Mammary epithelial cell (primary cell): ENCODE results near the gene KLHL2.

Source experiments
- CTCF ChIP-seq, 2 donors: IDR thresholded peaks in 1 of 2; conservative IDR thresholded peaks in 1 of 2; 2 replicates each; pipeline ENCODE4 v1.5.1; 2011 to 2012; ENCODE audit warnings: inconsistent platforms in 2 of 2, low read length in 2 of 2, mild to moderate bottlenecking in 2 of 2, control low read depth in 1 of 2, low read depth in 1 of 2; ENCODE audit not compliant: insufficient read depth in 1 of 2; ENCODE audit errors: extremely low read depth in 1 of 2
- EZH2 ChIP-seq: IDR thresholded peaks from 2 replicates; pipeline ENCODE4 v1.6.1; 2012; ENCODE audit warnings: low read length, inconsistent platforms, borderline replicate concordance

- TF ChIP-seq CTCF (conservative IDR thresholded peaks at IDR 0.05 in 1 of 2, IDR thresholded peaks at IDR 0.05 in 1 of 2; ENCODE audit: extremely low read depth in 1 of 2, insufficient read depth in 1 of 2, low read depth in 1 of 2, low read length in 2 of 2) (no peak), EZH2 (no peak)
Observed at GRCh38 chr4:165248102-165248501, 40.7 kb downstream of the KLHL2 start.
